Measurements from ENCODE around the gene CD3E.
A peak's percentile ranks its signal among the peaks of the same experiment; 100 is the strongest.

Gene CD3E

GRCh38 chr11:118334745-118335144 lies 30.2 kb downstream of the CD3E start:
- no peak for DNase-seq

- DNase-seq = peak; percentile 88
Observed at GRCh38 chr11:118338637-118339061, 34.1 kb downstream of the CD3E start.

- DNase-seq = peak; percentile 47
Observed at GRCh38 chr11:118339281-118339961, 34.9 kb downstream of the CD3E start.

GRCh38 chr11:118340449-118340848 lies 35.9 kb downstream of the CD3E start:
- peak; percentile 17 for DNase-seq

- no peak for DNase-seq
Observed at GRCh38 chr11:118341261-118341660, 36.7 kb downstream of the CD3E start.

- DNase-seq = peak; percentile 55
Observed at GRCh38 chr11:118341815-118342489, 37.4 kb downstream of the CD3E start.

- peak; percentile 80 for DNase-seq
Observed at GRCh38 chr11:118342503-118343161, 38.1 kb downstream of the CD3E start, which contains the start of gene CD3D. CD3D (minus strand) TSS chr11:118342705; CDS start chr11:118342607, 98 bp downstream.

GRCh38 chr11:118343248-118343647 lies 38.7 kb downstream of the CD3E start:
- peak; percentile 48 for DNase-seq

- DNase-seq = peak; percentile 88
Observed at GRCh38 chr11:118343981-118344515, 39.5 kb downstream of the CD3E start, which contains the start of gene CD3G. CD3G (plus strand) TSS chr11:118344344; CDS start chr11:118344424, 80 bp downstream.

GRCh38 chr11:118349475-118349874 lies 44.9 kb downstream of the CD3E start:
- DNase-seq = no peak

- no peak for DNase-seq
Observed at GRCh38 chr11:118353084-118353710, 48.7 kb downstream of the CD3E start.

GRCh38 chr11:118358071-118358470 lies 53.5 kb downstream of the CD3E start:
- DNase-seq = no peak

- DNase-seq = peak; percentile 99
Observed at GRCh38 chr11:118359295-118359958, 54.9 kb downstream of the CD3E start, which contains the start of gene UBE4A. UBE4A (plus strand) TSS chr11:118359600; CDS start chr11:118365081, 5,481 bp downstream.

- DNase-seq = no peak
Observed at GRCh38 chr11:118364956-118365615, 60.6 kb downstream of the CD3E start.

Data from CD4-positive, alpha-beta T cell treated with Interleukin-17A for 4 hours (primary cell).